Measurements from ENCODE around the gene DPY19L3.

DPY19L3 gene

DNA sequence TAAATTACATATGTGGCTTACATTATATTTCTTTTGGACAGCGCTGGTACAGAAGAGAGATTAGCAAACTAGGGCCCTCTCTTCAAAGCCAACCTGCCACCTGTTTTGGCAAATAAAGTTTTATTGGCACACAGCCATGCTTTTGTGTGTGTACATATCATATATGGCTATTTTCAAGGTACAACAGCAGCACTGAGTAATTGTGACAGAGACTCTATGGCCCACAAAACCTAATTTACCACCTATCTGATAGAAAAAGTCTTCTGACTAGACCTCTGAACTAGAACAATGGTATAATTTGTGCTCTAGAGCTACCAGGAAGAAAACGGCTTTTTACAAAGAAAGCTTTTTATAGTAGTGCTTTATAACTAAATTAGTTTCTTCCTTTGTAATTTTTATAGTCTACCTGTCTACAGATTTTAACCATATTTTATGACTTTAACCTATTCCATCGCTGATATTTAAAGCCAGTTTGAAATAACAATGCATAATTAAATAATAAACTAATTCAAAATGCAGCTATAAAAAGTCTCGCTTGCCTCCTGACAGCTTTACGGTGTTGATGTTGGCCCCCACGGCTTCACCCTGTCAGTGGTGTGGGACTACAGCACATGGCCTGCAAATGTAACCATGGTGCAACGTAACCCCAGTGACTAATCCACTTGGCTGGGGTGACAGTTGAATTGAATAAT is 17.7 kb upstream of the DPY19L3 start:
- TF ChIP-seq EZH2phosphoT487 (conservative IDR thresholded peaks at IDR 0.05; ENCODE audit: low read length), result no peak
- TF ChIP-seq, protein P1, sequence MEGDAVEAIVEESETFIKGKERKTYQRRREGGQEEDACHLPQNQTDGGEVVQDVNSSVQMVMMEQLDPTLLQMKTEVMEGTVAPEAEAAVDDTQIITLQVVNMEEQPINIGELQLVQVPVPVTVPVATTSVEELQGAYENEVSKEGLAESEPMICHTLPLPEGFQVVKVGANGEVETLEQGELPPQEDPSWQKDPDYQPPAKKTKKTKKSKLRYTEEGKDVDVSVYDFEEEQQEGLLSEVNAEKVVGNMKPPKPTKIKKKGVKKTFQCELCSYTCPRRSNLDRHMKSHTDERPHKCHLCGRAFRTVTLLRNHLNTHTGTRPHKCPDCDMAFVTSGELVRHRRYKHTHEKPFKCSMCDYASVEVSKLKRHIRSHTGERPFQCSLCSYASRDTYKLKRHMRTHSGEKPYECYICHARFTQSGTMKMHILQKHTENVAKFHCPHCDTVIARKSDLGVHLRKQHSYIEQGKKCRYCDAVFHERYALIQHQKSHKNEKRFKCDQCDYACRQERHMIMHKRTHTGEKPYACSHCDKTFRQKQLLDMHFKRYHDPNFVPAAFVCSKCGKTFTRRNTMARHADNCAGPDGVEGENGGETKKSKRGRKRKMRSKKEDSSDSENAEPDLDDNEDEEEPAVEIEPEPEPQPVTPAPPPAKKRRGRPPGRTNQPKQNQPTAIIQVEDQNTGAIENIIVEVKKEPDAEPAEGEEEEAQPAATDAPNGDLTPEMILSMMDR (IDR thresholded peaks at IDR 0.05; ENCODE audit: insufficient read depth, low read length, poor library complexity, severe bottlenecking), result no peak
- Histone ChIP-seq H3K9me3 (ENCODE audit: insufficient read depth, low read length) (no peaks in the 10 kb centered on the region), H3K4me3 (ENCODE audit: insufficient read depth, low read length, poor library complexity, severe bottlenecking) (no peak overlapping the region), H3K27me3 (ENCODE audit: low read length) (no peaks in the 10 kb centered on the region), H3K9me2 (replicated peaks; ENCODE audit: insufficient read depth, low read length) (no peaks in the 10 kb centered on the region), H4K20me1 (ENCODE audit: low read depth, low read length) (no peaks in the 10 kb centered on the region), H2AFZ (ENCODE audit: low read depth, low read length, severe bottlenecking) (no peak overlapping the region), H3K4me2 (ENCODE audit: low read depth, low read length, poor library complexity, severe bottlenecking) (no peak overlapping the region), H3K27ac (ENCODE audit: low read depth, low read length) (no peak overlapping the region), H3F3A (ENCODE audit: insufficient read depth) (no peaks in the 10 kb centered on the region; the same call in 1 of the 2 replicates), H3K36me3 (ENCODE audit: low read length) (peaks cover 17% of the 10 kb centered on the region; the same call in 1 of the 2 replicates), H3K9ac (ENCODE audit: low read length) (no peak overlapping the region), H3K79me2 (ENCODE audit: insufficient read depth, low read length) (no peaks in the 10 kb centered on the region)

DNA sequence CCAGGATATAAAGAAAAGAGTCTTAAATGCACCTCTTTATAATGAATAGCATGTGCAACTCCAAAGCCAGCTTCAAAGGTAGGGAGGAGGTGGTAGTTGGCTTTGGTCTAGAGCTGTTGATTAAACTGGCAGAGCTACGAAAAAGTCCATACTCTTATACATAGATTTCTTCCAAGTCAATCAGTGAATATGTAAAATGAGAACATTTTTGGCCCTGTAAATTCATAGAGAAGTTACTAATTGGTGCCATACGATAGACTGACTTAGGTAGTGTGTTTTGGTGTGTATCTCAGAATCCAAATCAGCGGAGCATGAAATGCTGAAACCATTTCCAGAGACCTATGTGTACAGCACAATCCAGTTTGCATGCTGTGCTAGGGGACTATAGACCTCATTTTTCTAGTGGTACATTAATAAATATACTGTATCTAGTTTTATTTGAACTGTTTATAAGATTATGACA is 17.1 kb upstream of the DPY19L3 start:
- Histone ChIP-seq H3K79me2 (ENCODE audit: insufficient read depth, low read length) (no peaks in the 10 kb centered on the region), H4K20me1 (ENCODE audit: low read depth, low read length) (no peaks in the 10 kb centered on the region), H3K27ac (ENCODE audit: low read depth, low read length) (no peak overlapping the region), H3K36me3 (ENCODE audit: low read length) (peaks cover 15% of the 10 kb centered on the region; the same call in 1 of the 2 replicates), H3K4me3 (ENCODE audit: insufficient read depth, low read length, poor library complexity, severe bottlenecking) (no peak overlapping the region), H3K9me3 (ENCODE audit: insufficient read depth, low read length) (no peaks in the 10 kb centered on the region), H3K9ac (ENCODE audit: low read length) (no peak overlapping the region), H3K4me2 (ENCODE audit: low read depth, low read length, poor library complexity, severe bottlenecking) (no peak overlapping the region), H3K27me3 (ENCODE audit: low read length) (no peaks in the 10 kb centered on the region), H3F3A (ENCODE audit: insufficient read depth) (no peaks in the 10 kb centered on the region; the same call in 1 of the 2 replicates), H2AFZ (ENCODE audit: low read depth, low read length, severe bottlenecking) (no peak overlapping the region), H3K9me2 (replicated peaks; ENCODE audit: insufficient read depth, low read length) (no peaks in the 10 kb centered on the region)
- no peak for TF ChIP-seq EZH2phosphoT487 (conservative IDR thresholded peaks at IDR 0.05; ENCODE audit: low read length)
- TF ChIP-seq, protein P1 (IDR thresholded peaks at IDR 0.05; ENCODE audit: insufficient read depth, low read length, poor library complexity, severe bottlenecking), result no peak

DNA sequence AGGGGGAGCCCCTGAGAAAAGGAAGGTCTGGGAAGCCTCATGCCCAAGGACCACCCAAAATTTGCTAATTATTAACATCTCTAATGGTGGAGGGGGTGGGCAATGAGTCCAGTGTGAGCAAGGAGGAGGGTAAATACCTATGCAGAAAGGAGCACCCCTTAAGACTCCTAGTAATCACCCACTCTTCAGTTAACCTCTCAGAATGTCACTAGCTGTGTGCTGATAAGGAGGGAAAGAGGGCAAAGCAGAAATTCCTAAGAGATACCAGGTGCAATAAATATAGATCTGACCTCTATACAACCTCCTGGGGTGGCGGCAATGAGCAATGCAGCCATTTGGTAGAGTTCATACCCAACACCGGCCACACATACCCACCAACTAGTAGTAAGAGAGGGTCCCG is 12.7 kb upstream of the DPY19L3 start:
- Histone ChIP-seq H3K9me3 (ENCODE audit: insufficient read depth, low read length) (no peaks in the 10 kb centered on the region), H3K27ac (ENCODE audit: low read depth, low read length) (no peak overlapping the region), H3K4me2 (ENCODE audit: low read depth, low read length, poor library complexity, severe bottlenecking) (no peak overlapping the region), H3K9me2 (replicated peaks; ENCODE audit: insufficient read depth, low read length) (no peaks in the 10 kb centered on the region), H4K20me1 (ENCODE audit: low read depth, low read length) (no peaks in the 10 kb centered on the region), H3K9ac (ENCODE audit: low read length) (no peak overlapping the region), H3F3A (ENCODE audit: insufficient read depth) (no peaks in the 10 kb centered on the region; the same call in 1 of the 2 replicates), H3K79me2 (ENCODE audit: insufficient read depth, low read length) (no peaks in the 10 kb centered on the region), H2AFZ (ENCODE audit: low read depth, low read length, severe bottlenecking) (no peak overlapping the region), H3K27me3 (ENCODE audit: low read length) (no peaks in the 10 kb centered on the region), H3K4me3 (ENCODE audit: insufficient read depth, low read length, poor library complexity, severe bottlenecking) (no peak overlapping the region), H3K36me3 (ENCODE audit: low read length) (0 out of 2 replicates have a peak, but pooled peaks cover 2% of the 10 kb centered on the region)
- no peak for TF ChIP-seq EZH2phosphoT487 (conservative IDR thresholded peaks at IDR 0.05; ENCODE audit: low read length)
- TF ChIP-seq, protein P1 (IDR thresholded peaks at IDR 0.05; ENCODE audit: insufficient read depth, low read length, poor library complexity, severe bottlenecking), result no peak

Measured in SU-DHL-6 (cell line).